ENCODE results near the gene ITCH. TPM values are rescaled to one million over a fixed set of nuclear protein-coding genes. Genes with fewer than 3 reads are reported as not detected.
A peak's percentile ranks its signal among the peaks of the same experiment; 100 is the strongest.

ITCH gene
- total RNA-seq, 4 donors from 2014 or later: 50.3 to 67.6 (median 55.2) TPM

- ATAC-seq (ENCODE audit: low FRiP score): peak; percentile 11
- no peak for TF ChIP-seq CTCF (IDR thresholded peaks at IDR 0.05)
- no peak for DNase-seq (ENCODE audit: low spot score)
These were observed 196.5 kb downstream of the ITCH start for GRCh38 chr20:34559311-34560140.

DNA sequence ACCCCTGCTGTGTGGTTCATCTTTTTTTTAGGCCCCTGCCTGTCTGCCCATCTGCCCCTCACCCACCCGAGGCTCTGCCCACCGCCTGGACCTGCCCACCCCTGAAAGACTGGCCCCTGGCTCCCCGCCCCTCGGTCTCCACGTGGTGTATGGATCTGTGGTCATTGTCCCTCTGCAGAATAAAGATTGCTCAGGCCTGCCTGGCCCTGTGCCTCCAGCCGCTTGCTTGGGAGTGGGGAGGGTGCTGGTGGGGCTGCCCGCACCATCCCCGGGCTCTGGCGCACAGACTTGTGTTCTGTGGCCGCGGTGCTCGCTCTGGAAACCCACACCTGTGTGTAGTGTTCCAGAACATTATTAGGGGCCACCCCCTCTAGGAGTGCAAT, 197.1 kb downstream of the ITCH start:
- ATAC-seq (ENCODE audit: low FRiP score) (no peak), DNase-seq (ENCODE audit: low spot score) (no peak)
- no peak for TF ChIP-seq CTCF (IDR thresholded peaks at IDR 0.05)

- no peak for DNase-seq (ENCODE audit: low spot score)
- no peak for ATAC-seq (ENCODE audit: low FRiP score)
- TF ChIP-seq CTCF (IDR thresholded peaks at IDR 0.05): no peak
These were observed 197.5 kb downstream of the ITCH start for GRCh38 chr20:34560614-34561013.

Small RNA genes within 50 kb of the gene (small RNA-seq; reads per million reads assigned to genes)
- not detected for gene AL356299.1
- not detected for gene MIR644A
- not detected for gene RF00019

Other genes with a start within 250 kb of the ITCH start
- not detected for gene ASIP, start 121.8 kb upstream of the ITCH start, total RNA-seq
- gene AHCY, start 59.9 kb upstream of the ITCH start, total RNA-seq: 10 to 100 TPM; 61.9 to 83.1 (median 72.6) TPM
- gene DYNLRB1, start 153.1 kb downstream of the ITCH start, total RNA-seq: 100 to 1,000 TPM in 2 of 4 donors, 10 to 100 TPM in 2; 83.0 to 121 (median 108) TPM
- 10 to 100 TPM; 50.1 to 76.1 (median 55.9) TPM for gene MAP1LC3A, start 195.4 kb downstream of the ITCH start, total RNA-seq

Data from omental fat pad (tissue), 4 donors.